A549 treated with DMSO at 1 μM for 4 hours (cell line): ENCODE data around the gene EXOC1L. TPM values are rescaled to one million over a fixed set of nuclear protein-coding genes. Genes with fewer than 3 reads are reported as not detected.

Source experiments
- total RNA-seq: library from RNA; stranded (reverse); fragments of 200-300 nt; extraction: Qiagen RNA extraction; gene quantifications from 5 replicates; pipeline ENCODE4 v1.2.3, GENCODE V29; 2022; ENCODE audit warnings: low read depth

The EXOC1L gene
- total RNA-seq: not detected in 5 replicates

GRCh38 chr4:55819634-55820033 is at the start of gene EXOC1L:
EXOC1L (plus strand) TSS chr4:55819790; CDS start chr4:55820027, 237 bp downstream.

GRCh38 chr4:55853484-55854046 is 34.0 kb downstream of the EXOC1L start, which contains the start of gene EXOC1:
EXOC1 (plus strand) TSS chr4:55853648; CDS start chr4:55858324, 4,676 bp downstream.

Other genes with a start within 250 kb of the EXOC1L start
- not detected in 5 replicates for gene PDCL2, start 227.5 kb upstream of the EXOC1L start, total RNA-seq
- 0.31 to 0.60 TPM (median 0.56 TPM) in 5 replicates for gene NMU, start 183.5 kb upstream of the EXOC1L start, total RNA-seq
- gene EXOC1, start 33.9 kb downstream of the EXOC1L start, total RNA-seq: 13.1 to 16.8 TPM (median 16.2 TPM) in 5 replicates
- 5.4 to 7.3 TPM (median 6.3 TPM) in 5 replicates for gene CEP135, start 129.2 kb downstream of the EXOC1L start, total RNA-seq